Measurements from ENCODE around the gene ZBED5. TPM values are rescaled to one million over a fixed set of nuclear protein-coding genes. Genes with fewer than 3 reads are reported as not detected.
A peak's percentile ranks its signal among the peaks of the same experiment; 100 is the strongest.

ZBED5 gene
- total and polyA plus RNA-seq, 9 of the 15 experiments (the other 6 are each of a cell fraction or from before 2014, with no cell fraction given), result 12.4 to 70.7 (median 26.8) TPM

DNA sequence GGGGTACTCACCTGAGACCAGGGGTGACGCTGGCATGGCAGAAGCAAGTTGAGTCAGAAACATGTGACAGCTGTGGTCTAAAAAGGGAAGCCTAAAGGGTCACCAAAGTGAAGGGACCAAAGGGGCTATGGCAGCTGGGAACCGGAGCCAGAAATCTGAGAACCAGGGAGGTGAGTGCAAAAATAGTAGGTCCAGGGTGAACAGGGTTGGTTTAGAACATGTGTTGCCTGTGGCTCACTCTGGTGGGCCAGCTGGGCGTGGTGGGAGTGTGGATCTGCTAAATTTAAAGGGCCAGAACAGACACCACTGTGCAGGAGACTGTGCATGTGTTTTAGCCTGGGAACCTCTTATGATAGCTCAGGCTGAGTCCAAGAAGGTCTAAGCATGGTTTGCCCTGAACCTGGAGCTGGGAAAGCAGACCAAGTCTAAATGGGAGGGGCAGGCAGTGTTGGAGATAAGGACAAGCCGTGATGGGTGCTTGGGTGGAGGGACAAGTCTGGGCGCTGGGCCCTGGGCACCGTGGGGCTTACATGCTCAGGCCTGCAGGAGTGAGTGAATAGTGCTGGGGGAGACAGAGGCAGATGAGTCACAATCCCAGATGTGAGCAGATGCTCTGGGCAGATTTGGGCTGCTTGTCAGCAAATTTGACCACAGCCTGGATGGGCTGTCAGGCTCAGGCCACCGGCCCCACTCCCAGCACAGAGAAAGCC, 41.4 kb upstream of the ZBED5 start (continued):
- peak; percentile 67; the same call in 1 of the 2 replicates for TF ChIP-seq NCOA1 (IDR thresholded peaks at IDR 0.05; ENCODE audit: low read depth)
- TF ChIP-seq RAD51 (IDR thresholded peaks at IDR 0.05; ENCODE audit: borderline replicate concordance, low read depth), result no peak
- TF ChIP-seq U2AF1 (optimal IDR thresholded peaks at IDR 0.05; ENCODE audit: low read depth, low read length), result no peak
- TF ChIP-seq MNT (conservative IDR thresholded peaks at IDR 0.05), result no peak; a peak in 1 of 4 replicates
- TF ChIP-seq FOS (IDR thresholded peaks at IDR 0.05; ENCODE audit: extremely low read depth, insufficient read length), result peak; percentile 69
- TF ChIP-seq ZNF740 (CRISPR knock-in tag; IDR thresholded peaks at IDR 0.05), result peak; percentile 83
- no peak for TF ChIP-seq ZNF740 (tag; IDR thresholded peaks at IDR 0.05)
- no peak for TF ChIP-seq GATAD2B (IDR thresholded peaks at IDR 0.05; ENCODE audit: borderline replicate concordance)
- TF ChIP-seq MCM2 (IDR thresholded peaks at IDR 0.05; ENCODE audit: low read depth), result no peak
- TF ChIP-seq GATAD2A (IDR thresholded peaks at IDR 0.05), result peak; percentile 99
- TF ChIP-seq RERE (CRISPR knock-in tag; IDR thresholded peaks at IDR 0.05; ENCODE audit: borderline replicate concordance), result no peak
- TF ChIP-seq KDM2B (CRISPR knock-in tag; IDR thresholded peaks at IDR 0.05), result no peak
- peak; percentile 71 for TF ChIP-seq HMGN3 (IDR thresholded peaks at IDR 0.05; ENCODE audit: borderline replicate concordance, extremely low read depth, insufficient read length, low read depth, low read length)
- TF ChIP-seq MEF2A (IDR thresholded peaks at IDR 0.05; ENCODE audit: control insufficient read depth, low read depth, low read length), result no peak; the same call in 1 of the 2 replicates
- TF ChIP-seq NEUROD1 (IDR thresholded peaks at IDR 0.05; ENCODE audit: borderline replicate concordance, low read depth, low read length, partially characterized antibody), result peak; percentile 78
- TF ChIP-seq SAP30 (IDR thresholded peaks at IDR 0.05; ENCODE audit: borderline replicate concordance, insufficient read depth, low read depth, low read length, poor library complexity, severe bottlenecking), result peak; percentile 36
- TF ChIP-seq ZBTB7A (IDR thresholded peaks at IDR 0.05; ENCODE audit: borderline replicate concordance, control insufficient read depth, low read depth, low read length), result peak; percentile 48; the same call in 1 of the 2 replicates
- 0 out of 2 replicates have a peak, but pooled peaks have one; percentile 20 for TF ChIP-seq MTF1 (CRISPR knock-in tag; IDR thresholded peaks at IDR 0.05; ENCODE audit: borderline replicate concordance)
- TF ChIP-seq HNRNPK (IDR thresholded peaks at IDR 0.05; ENCODE audit: low read depth, low read length, poor library complexity, severe bottlenecking), result no peak
- no peak for TF ChIP-seq HDAC2 (IDR thresholded peaks at IDR 0.05)
